GM18861 (cell line): Measurements from ENCODE around the gene RPL41.
"Not testable (repeated sequence)": the region's sequence is repeated elsewhere in the genome, so short reads cannot be mapped to it uniquely, and the experiment has no call there.

ENCODE experiments used
- ATAC-seq: cut with Tn5 transposase; IDR thresholded peaks from one replicate; pipeline ENCODE4 v1.9.1; 2021; ENCODE audit not compliant: unreplicated experiment

RPL41 gene

DNA sequence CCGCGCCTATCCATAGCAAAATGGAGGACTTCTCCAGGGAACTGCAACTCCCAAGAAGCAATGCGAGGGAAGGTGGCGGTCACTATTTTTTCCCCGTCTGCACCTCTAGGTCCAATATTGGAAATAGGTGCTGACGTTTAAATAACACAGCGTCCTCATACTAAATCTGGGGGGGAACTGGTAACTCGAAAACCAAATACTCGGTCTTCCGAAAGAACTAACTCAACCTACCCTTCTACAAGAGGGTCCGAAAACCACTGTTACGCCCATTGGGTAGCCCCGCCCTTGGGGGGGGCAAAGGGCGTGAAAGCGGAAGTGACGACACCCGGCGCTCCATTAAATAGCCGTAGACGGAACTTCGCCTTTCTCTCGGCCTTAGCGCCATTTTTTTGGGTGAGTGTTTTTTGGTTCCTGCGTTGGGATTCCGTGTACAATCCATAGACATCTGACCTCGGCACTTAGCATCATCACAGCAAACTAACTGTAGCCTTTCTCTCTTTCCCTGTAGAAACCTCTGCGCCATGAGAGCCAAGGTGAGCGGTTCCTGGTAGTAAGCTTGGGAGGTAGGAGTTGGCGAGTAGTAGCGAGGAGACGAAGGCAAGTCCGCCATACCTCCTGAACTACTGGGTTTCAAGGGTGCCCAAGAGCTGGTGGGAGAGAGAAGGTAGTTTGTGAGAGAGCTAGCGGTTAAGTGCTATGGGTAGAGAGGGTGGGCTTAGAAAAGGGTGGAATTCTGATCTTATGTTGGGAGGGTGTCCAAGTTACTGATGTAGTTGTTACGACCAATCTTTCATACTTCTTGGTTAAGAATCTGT is at the start of gene RPL41:
Gene RPL41, plus strand, starts transcription at position 367 of the 815 bp plus-strand sequence.
- peak; percentile 34 for ATAC-seq

- ATAC-seq = no peak
Observed at GRCh38 chr12:56071648-56072047, 44.8 kb upstream of the RPL41 start.

DNA sequence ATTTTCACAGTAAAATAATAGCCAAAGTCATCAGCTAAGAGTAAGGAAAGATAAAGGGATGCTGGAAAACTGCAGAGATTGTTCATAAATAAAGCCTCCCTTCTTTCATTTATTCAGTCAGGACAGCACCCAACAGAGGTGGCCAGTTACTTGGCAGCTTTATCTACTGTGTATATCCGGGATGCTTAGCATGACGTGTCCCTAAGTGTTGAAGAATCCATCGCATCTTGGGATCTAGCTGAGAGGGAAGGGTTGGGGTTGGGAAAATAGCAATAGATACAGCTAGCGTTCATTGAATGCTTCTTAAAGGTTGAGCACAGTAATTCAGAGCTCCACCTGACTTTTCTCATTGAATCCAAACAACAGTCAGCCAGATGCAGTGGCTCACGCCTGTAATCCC is 42.0 kb upstream of the RPL41 start:
- ATAC-seq = no peak

GRCh38 chr12:56077966-56078365 is 38.5 kb upstream of the RPL41 start:
- not testable (repeated sequence) for ATAC-seq

DNA sequence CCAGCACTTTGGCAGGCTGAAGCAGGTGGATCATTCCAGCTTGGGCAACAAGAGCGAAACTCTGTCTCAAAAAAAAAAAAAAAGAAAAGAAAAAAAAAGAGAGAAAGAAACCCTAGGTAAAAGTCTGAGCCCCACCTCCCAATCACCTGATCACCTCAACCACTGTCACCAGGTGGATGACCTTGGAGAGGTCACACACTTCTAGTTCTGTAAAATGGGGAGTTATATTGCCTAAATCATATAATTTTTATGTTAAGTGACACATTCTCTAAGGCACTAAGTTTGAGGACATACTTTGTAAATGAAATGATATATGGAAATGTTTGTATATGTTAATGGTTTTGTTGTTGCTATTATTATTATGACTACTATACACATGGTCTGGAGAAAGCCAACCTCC is 38.0 kb upstream of the RPL41 start:
- ATAC-seq = no peak

DNA sequence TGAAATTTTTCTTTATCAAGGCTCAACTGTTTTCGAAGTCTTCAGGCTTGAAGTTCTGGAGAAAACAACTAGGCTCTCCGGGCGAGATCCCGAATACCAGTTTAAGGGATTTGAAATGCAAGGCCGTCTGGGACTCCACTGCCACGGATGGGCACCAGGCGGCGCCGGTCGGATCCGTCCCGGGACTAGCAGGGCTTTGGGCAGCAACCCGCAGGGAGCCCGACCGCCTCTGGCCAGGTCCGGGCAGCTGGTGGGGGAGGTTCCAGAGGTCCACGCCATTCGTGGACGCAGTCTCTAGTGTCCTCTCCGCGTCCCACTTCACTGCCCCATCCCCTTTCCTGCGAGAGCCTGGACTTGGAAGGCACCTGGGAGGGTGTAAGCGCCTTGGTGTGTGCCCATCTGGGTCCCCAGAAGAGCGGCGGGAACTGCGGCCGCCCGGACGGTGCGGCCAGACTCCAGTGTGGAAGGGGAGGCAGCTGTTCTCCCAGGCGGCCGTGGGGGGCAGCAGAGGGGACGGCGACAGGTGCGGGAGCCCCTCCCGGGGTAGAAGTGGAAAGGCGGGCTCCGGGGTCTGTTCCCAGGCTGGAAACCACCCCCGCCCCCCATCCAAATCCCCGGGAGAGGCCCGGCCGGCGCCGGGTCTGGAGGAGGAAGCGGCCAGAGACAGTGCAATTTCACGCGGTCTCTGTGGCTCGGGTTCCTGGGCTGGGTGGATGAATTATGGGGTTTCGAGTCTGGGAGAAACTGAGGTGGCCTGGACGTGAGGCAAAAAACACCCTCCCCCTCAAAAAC is 37.3 kb upstream of the RPL41 start:
- ATAC-seq = no peak

GRCh38 chr12:56079723-56080555 is 36.5 kb upstream of the RPL41 start, which contains the start of gene ERBB3:
ERBB3 (plus strand) TSS chr12:56080165; CDS start chr12:56080301, 136 bp downstream.
- ATAC-seq = no peak

DNA sequence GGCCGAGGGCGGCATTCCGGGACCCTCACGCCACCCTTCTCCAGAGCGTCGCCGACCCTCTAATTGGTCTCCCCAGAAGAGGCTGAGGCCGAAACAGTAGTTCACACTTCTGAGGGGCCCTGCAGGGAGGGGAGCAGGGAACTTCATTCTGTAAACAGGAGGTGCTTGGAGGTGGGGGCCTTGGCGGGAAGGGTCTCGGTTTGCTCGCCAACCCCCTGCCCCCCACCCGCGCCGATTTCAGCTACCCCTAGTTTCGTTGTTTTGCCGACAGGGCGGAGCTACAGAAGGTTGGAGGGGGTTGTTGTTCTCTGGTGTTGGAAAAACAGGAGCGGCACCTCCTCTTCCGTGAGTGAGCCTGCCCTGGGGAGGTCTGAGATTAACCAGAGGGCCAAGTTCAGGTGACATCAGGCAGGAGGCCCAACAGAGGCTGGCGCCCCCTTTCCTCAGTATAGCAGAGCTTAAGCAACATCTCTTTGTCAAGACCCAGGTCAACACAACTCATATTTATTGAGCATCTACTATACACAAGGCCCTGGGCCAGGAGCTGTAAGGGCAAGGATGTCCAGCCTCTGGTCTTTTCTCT is 35.8 kb upstream of the RPL41 start:
- ATAC-seq = no peak

- ATAC-seq = no peak
Observed at GRCh38 chr12:56081393-56082347, 34.8 kb upstream of the RPL41 start.

DNA sequence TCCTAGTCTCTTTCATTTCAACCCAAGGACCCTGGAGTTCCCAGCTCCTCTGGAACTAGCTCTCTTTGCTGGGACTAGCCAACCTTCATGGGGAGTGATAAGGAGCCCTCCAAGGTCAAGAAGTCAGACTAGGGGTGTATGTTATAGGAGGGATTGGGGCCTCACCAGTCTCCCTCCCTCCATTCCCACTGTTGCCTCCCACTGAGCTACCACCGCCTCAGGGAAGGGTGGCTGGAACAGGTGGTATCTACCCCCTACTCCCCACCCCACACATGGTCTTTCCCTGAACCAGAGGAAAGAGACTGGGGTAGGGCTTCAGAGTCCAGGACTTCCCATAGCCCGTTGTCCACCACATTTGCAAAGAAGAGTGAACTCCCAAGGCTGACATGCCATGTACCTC is 34.1 kb upstream of the RPL41 start:
- no peak for ATAC-seq

GRCh38 chr12:56082967-56083366 is 33.5 kb upstream of the RPL41 start:
- ATAC-seq = no peak

GRCh38 chr12:56084958-56085543 is 31.4 kb upstream of the RPL41 start:
- ATAC-seq = no peak

DNA sequence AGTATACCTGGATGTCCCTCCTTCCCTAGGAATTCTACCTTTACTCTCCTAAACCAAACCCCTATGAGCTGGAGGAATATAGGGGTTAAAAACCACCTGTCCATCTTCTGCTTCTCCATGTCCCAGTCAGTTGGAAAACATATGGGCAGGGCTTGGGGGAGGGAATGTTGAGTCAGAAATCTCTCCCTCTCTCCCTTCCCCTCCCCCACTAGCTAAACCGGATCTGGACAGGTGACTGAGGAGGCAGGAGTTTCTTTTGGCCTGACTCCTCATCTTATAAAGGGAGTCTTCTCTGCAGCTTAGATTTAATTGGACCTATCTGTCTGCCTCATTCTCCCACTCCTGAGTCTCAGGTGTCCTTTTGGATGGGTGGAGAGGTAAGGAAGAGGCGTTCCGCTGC is 30.3 kb upstream of the RPL41 start:
- ATAC-seq = no peak

GRCh38 chr12:56086608-56087007 is 29.8 kb upstream of the RPL41 start:
- ATAC-seq = no peak

GRCh38 chr12:56087220-56087619 is 29.2 kb upstream of the RPL41 start:
- no peak for ATAC-seq

GRCh38 chr12:56097738-56098137 is 18.7 kb upstream of the RPL41 start:
- no peak for ATAC-seq

GRCh38 chr12:56098592-56098991 is 17.8 kb upstream of the RPL41 start:
- no peak for ATAC-seq

GRCh38 chr12:56099787-56100186 is 16.6 kb upstream of the RPL41 start:
- no peak for ATAC-seq

GRCh38 chr12:56101045-56101444 is 15.4 kb upstream of the RPL41 start:
- ATAC-seq = no peak
